Measurements from ENCODE around the gene C19orf12. TPM values are rescaled to one million over a fixed set of nuclear protein-coding genes. Genes with fewer than 3 reads are reported as not detected.

Gene C19orf12
- total RNA-seq, 1 donor from 2014 or later, result 24.9 TPM

DNA sequence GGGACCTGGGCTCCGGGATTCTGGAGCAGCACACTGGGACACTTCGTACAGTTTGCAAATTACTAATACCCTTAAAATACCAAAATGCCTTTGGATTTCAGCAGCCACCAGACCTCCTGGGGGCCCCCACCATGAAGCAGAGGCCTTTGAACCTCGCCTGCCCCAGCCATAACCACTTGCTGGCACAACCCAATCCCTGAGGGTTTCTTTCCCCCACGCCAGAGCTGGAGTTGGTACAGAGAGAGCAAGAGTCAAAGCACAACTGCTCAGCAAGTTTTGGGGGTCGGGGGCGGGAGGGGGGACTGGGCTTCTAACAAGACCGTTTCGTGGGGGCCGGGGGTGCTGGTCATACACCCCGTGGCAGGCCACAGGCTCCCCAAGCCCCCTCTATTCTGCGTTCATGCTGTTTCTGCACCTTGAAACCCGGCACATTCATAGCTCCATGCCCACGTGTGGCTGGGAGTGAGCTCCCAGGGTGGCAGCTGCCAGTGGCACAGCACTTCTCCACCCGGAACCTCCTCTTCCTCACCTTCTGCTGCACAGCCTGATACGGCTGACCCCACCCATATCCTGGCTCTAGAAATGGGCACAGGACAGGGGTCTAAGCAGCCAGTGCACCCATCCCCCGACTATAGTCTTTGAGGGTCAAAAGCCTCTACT is 32.7 kb downstream of the C19orf12 start:
- H3K4me3 ChIP-seq (ENCODE audit: low read depth, low read length), result no peak overlapping the region
- TF ChIP-seq, protein P1, sequence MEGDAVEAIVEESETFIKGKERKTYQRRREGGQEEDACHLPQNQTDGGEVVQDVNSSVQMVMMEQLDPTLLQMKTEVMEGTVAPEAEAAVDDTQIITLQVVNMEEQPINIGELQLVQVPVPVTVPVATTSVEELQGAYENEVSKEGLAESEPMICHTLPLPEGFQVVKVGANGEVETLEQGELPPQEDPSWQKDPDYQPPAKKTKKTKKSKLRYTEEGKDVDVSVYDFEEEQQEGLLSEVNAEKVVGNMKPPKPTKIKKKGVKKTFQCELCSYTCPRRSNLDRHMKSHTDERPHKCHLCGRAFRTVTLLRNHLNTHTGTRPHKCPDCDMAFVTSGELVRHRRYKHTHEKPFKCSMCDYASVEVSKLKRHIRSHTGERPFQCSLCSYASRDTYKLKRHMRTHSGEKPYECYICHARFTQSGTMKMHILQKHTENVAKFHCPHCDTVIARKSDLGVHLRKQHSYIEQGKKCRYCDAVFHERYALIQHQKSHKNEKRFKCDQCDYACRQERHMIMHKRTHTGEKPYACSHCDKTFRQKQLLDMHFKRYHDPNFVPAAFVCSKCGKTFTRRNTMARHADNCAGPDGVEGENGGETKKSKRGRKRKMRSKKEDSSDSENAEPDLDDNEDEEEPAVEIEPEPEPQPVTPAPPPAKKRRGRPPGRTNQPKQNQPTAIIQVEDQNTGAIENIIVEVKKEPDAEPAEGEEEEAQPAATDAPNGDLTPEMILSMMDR (conservative IDR thresholded peaks at IDR 0.05; ENCODE audit: low read depth, low read length), result no peak
- DNase-seq (ENCODE audit: low read depth), result no peak

GRCh38 chr19:29681422-29682235 is 33.4 kb downstream of the C19orf12 start:
- DNase-seq (ENCODE audit: low read depth), result no peak
- H3K4me3 ChIP-seq (ENCODE audit: low read depth, low read length), result no peak overlapping the region
- TF ChIP-seq, protein P1 (conservative IDR thresholded peaks at IDR 0.05; ENCODE audit: low read depth, low read length), result no peak

- DNase-seq (ENCODE audit: low read depth), result no peak
- no peak overlapping the region for H3K4me3 ChIP-seq (ENCODE audit: low read depth, low read length)
- TF ChIP-seq, protein P1 (conservative IDR thresholded peaks at IDR 0.05; ENCODE audit: low read depth, low read length), result no peak
These were observed 34.1 kb downstream of the C19orf12 start for GRCh38 chr19:29680937-29681336.

- DNase-seq (ENCODE audit: low read depth), result no peak
- H3K4me3 ChIP-seq (ENCODE audit: low read depth, low read length), result no peak overlapping the region
- TF ChIP-seq, protein P1 (conservative IDR thresholded peaks at IDR 0.05; ENCODE audit: low read depth, low read length), result no peak
These were observed 34.6 kb downstream of the C19orf12 start for GRCh38 chr19:29680447-29680846.

- TF ChIP-seq, protein P1 (conservative IDR thresholded peaks at IDR 0.05; ENCODE audit: low read depth, low read length), result no peak
- DNase-seq (ENCODE audit: low read depth), result no peak
These were observed 35.4 kb downstream of the C19orf12 start for GRCh38 chr19:29679598-29680210.

GRCh38 chr19:29678484-29679106 is 36.5 kb downstream of the C19orf12 start:
- DNase-seq (ENCODE audit: low read depth), result no peak
- TF ChIP-seq, protein P1 (conservative IDR thresholded peaks at IDR 0.05; ENCODE audit: low read depth, low read length), result no peak
- H3K4me3 ChIP-seq (ENCODE audit: low read depth, low read length), result no peak overlapping the region

More at GRCh38 chr19:29679598-29680210, 35.4 kb downstream of the C19orf12 start:
- no peak overlapping the region for H3K4me3 ChIP-seq (ENCODE audit: low read depth, low read length)

Measured in epithelial cell of proximal tubule (primary cell).